VCaP (cell line): ENCODE measurements around the gene C13orf46.
A peak's percentile ranks its signal among the peaks of the same experiment; 100 is the strongest.

ENCODE experiments used
- H3K27ac ChIP-seq: fragments of 450-650 bp; 2 replicates; pipeline ENCODE4 v1.5.1; 2017
- TF ChIP-seq, protein P1 (sequence below): fragments of 450-650 bp; conservative IDR thresholded peaks from 2 replicates; pipeline ENCODE4 v1.5.1; 2017; ENCODE audit warnings: mild to moderate bottlenecking, moderate library complexity

Gene C13orf46

DNA sequence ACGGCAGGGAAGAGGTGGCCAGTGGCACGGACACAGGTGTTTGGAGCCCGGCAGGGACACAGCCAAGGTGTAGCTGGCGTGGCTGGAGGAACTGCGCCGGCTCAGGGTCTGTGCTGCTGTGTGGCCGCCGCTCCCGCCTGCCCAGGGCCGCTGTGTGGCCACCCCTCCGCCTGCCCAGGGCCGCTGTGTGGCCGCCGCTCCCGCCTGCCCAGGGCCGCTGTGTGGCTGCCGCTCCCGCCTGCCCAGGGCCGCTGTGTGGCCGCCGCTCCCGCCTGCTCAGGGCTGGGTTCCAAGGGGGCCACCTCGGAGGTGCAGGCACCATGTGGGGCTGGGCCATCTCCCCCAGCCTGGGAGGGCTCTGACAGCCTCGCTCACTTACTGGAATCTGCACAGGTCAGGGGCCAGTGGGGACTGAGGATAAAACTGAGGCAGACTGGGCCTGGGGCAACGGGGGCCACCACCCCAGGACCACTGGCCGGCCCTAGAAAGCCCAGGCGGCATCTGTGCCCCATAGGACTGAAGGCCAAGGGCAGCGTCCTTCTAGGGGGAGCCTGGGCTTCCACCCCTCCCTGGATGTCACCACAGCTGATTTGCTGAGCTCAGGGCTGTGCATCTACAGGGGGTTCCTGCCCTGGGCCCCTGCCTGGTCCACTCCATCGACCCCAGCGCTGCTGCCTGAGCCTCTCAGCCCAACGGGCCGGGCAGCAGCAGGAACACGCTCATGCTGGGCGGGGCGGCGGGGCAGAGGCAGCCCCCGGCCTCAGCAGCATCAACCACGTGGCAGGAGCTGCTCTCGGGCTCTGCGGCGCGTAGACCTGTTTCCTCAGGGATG, 21.5 kb downstream of the C13orf46 start:
- no peak overlapping the region for H3K27ac ChIP-seq
- TF ChIP-seq, protein P1, sequence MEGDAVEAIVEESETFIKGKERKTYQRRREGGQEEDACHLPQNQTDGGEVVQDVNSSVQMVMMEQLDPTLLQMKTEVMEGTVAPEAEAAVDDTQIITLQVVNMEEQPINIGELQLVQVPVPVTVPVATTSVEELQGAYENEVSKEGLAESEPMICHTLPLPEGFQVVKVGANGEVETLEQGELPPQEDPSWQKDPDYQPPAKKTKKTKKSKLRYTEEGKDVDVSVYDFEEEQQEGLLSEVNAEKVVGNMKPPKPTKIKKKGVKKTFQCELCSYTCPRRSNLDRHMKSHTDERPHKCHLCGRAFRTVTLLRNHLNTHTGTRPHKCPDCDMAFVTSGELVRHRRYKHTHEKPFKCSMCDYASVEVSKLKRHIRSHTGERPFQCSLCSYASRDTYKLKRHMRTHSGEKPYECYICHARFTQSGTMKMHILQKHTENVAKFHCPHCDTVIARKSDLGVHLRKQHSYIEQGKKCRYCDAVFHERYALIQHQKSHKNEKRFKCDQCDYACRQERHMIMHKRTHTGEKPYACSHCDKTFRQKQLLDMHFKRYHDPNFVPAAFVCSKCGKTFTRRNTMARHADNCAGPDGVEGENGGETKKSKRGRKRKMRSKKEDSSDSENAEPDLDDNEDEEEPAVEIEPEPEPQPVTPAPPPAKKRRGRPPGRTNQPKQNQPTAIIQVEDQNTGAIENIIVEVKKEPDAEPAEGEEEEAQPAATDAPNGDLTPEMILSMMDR = no peak

DNA sequence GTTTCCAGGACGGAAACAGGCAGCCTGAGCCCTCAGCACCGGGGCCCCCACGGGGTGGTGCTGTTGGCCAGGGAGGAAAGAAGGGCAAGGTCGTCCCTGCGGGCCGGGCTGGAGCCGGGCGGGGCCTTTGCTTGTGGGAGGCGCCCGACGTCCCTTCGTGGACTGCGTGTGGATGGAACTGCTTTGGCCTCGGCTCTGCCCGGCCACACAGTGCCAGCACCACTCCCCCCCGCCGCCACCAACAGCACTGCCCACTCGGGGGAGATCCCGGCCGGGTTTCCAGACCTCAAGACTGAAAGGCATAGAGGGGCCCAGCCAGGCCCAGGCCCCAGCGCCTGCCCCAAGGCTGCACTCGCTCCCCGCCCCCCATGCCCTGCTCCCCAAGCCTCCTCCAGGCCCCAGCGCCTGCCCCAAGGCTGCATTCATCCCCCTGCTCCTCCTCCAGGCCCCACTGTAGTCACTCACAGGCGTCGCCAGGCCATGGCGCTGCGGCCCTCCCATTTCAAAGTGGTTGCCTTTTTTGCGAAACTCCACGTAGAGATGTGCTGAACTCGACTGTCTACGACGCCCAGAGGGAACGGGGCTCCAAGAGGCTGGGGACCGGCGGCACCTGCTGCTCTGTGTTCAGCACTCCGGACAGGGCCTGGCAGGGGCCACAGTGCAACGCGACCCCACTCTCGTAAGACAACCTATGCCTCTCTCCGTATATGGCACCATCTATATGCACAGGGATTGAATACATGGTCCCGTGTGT, 22.5 kb downstream of the C13orf46 start:
- no peak overlapping the region for H3K27ac ChIP-seq
- TF ChIP-seq, protein P1 = peak; percentile 71

DNA sequence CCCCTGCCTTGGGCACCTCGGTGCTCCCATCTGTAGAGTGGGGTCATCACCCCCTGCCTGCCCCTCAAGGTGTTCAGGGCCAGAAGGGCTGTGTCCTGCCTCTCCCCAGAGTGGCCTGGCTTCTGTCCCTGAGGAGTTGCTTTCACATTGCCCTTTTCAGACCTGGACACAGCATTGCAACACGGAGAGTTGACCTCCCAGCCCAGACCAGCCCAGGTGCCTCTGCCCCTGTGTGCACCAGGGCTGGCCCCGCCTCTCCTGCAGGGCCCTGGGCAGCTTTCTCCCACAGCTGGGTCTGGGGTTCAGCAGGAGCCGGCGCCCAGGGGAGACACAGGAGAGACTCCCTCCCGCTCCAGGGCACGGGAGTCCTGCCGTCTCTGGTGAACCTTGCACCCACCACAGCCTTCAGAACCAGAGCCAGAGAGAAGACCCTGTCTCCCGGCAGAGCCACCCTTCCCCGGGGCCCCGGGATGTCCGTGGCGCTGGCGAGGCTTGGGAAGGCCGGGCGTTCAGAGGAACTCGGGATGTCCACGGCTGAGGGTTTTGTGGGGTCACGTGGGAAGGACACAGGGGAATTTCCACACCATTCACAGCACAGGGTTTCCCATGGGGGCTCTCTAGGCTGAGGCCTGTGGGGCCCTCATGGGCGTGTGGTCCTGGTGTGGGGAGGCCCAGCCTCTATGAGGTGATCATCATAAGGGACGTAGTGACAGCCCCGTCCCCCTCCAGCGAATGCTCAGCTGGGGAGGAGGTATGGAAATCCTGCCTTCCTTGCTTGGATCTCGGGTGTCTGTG, 23.2 kb downstream of the C13orf46 start:
- TF ChIP-seq, protein P1 = no peak
- no peak overlapping the region for H3K27ac ChIP-seq

DNA sequence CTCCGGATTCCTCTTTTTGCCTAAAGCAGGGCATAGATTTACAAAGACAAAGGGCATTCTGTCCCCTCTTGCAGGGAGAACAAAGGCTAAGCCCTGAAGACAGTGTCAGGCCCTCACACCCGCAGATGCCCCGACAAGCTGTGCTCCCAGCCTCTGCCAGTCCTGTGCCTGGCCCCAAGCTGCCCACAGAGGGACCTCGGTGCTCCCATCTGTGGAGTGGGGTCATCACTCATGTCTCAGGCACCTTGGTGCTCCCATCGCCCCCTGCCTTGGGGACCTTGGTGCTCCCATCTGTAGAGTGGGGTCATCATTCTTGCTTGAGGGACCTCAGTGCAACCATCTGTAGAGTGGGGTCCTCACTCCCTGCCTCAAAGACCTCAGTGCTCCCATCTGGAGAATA, 24.3 kb downstream of the C13orf46 start:
- H3K27ac ChIP-seq = no peak overlapping the region
- TF ChIP-seq, protein P1 = no peak

DNA sequence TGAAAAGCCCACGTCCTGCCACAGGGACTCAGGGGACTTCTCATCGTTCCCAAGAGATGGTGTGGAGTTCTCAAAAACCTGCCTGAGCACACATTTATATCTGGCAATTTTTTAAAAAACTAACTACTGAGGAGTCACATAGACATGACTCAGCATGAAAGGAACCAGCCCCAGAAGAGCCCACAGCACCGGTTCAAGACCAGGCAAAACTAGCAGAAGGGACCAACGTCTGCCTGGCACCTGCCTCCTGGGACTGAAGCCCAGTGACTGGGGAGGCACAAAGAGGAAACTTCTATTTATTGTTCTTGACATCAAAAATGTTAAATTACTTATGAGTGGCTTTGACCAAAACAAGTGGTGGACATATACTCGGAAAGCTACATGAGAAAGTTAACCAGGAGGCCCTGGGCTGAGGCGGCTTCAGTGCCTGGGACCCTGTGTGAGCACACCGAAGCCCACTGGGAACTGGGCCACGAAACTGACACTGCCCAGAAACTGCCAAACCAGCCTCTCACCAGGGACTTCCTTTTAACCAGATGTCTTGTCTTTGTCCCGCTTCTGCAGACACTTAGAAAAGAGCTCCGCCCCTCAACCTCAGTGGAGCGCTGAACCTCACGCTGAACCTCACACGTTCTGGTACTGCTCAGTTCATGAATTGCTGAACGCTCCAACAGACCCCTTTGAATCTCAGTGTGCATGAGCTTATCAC, 25.7 kb downstream of the C13orf46 start:
- H3K27ac ChIP-seq = no peak overlapping the region
- TF ChIP-seq, protein P1 = no peak

DNA sequence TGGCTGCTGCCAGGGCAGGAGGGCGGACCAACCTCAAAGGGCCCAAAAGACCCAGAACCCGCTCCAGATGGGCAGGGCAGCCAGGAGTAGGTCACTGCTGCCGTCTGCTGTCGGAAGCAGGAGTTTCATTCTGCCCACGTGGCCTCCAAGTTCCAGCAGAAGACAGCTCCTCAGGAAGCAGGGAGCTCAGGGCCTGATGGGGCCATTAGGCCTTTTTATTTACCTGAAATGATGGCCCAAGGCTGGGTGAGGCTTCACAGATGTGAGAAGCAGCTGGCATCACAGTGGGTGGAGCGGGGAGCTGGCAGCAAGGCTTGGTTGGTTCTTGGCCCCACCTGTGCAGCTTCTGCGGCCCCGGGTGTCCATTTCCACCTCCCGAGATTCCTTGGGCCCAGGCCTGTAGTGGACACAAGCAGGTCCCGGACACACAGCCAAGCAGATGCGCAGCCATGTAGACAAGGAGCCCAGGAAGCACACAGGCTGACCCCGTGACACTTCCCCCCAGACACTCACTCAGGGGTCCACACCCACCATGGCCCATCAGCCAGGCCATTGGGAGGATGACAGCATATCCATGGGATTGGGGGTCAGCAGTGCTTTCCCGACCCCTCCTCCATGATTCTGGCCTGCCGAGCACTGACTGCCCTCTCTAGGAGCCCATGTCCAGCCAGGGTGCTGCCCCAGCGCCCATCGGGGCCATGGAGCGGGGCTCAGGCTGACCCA, 26.4 kb downstream of the C13orf46 start:
- TF ChIP-seq, protein P1 = peak; percentile 27; the same call in 1 of the 2 replicates
- no peak overlapping the region for H3K27ac ChIP-seq
